HG03045 (cell line): ENCODE results near the gene SLC35B2.
A peak's percentile ranks its signal among the peaks of the same experiment; 100 is the strongest.

ENCODE experiments used
- ATAC-seq: cut with Tn5 transposase; IDR thresholded peaks from one replicate; pipeline ENCODE4 v1.9.1; 2021; ENCODE audit warnings: mild to moderate bottlenecking, moderate library complexity; ENCODE audit not compliant: unreplicated experiment

Gene SLC35B2

GRCh38 chr6:44269178-44269920 lies 12.0 kb upstream of the SLC35B2 start:
- no peak for ATAC-seq

- no peak for ATAC-seq
Observed at GRCh38 chr6:44268095-44268628, 10.8 kb upstream of the SLC35B2 start.

GRCh38 chr6:44267252-44267651 lies 9.9 kb upstream of the SLC35B2 start:
- no peak for ATAC-seq

- ATAC-seq = no peak
Observed at GRCh38 chr6:44266347-44266746, 9.0 kb upstream of the SLC35B2 start.

GRCh38 chr6:44265722-44266233 lies 8.4 kb upstream of the SLC35B2 start:
- no peak for ATAC-seq

GRCh38 chr6:44265007-44265721 lies 7.8 kb upstream of the SLC35B2 start, which contains the start of gene NFKBIE:
Gene NFKBIE, minus strand, starts transcription at chr6:44265551. Its CDS starts 205 bp downstream, at chr6:44265346.
- ATAC-seq = peak; percentile 42

GRCh38 chr6:44264154-44265006 lies 7.1 kb upstream of the SLC35B2 start:
- ATAC-seq = peak; percentile 25

- no peak for ATAC-seq
Observed at GRCh38 chr6:44263354-44264100, 6.2 kb upstream of the SLC35B2 start.

- ATAC-seq = no peak
Observed at GRCh38 chr6:44262467-44263353, 5.4 kb upstream of the SLC35B2 start.

- no peak for ATAC-seq
Observed at GRCh38 chr6:44261581-44261980, 4.3 kb upstream of the SLC35B2 start.

- no peak for ATAC-seq
Observed at GRCh38 chr6:44260451-44261297, 3.3 kb upstream of the SLC35B2 start.

GRCh38 chr6:44260011-44260410 lies 2.7 kb upstream of the SLC35B2 start:
- ATAC-seq = no peak

- ATAC-seq = no peak
Observed at GRCh38 chr6:44258921-44259320, 1.6 kb upstream of the SLC35B2 start.

- no peak for ATAC-seq
Observed at GRCh38 chr6:44258325-44258863, 1.1 kb upstream of the SLC35B2 start.

- ATAC-seq = peak; percentile 16
Observed at GRCh38 chr6:44257753-44258324, 511 bp upstream of the SLC35B2 start.

- peak; percentile 17 for ATAC-seq
Observed at GRCh38 chr6:44256775-44257024, 628 bp downstream of the SLC35B2 start.

GRCh38 chr6:44255871-44256774 lies 1.2 kb downstream of the SLC35B2 start:
- no peak for ATAC-seq
